Measurements from ENCODE around the gene C1orf52.

Gene C1orf52

DNA sequence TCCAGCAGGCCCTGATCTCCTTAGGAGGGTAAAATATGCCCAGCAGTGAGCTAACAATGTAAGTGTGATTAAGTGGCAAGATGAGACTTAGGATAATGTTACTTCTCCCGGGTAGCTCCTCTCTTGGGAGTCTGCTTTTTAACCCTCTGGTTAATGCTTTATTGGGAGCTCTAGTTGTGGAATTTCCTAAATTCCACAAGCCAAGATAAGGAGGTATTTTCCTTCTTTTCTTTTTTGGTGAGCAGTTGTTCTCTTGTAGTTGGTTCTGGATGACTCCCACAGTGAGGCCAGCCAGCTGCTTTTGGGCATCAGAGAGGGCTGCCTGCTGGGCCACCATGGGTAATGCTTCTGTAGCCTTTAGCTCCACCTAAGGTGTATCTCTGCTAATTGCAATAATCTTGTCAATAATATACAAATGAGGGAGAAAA, 19.3 kb downstream of the C1orf52 start:
- in situ Hi-C loops (cut with MboI; ENCODE audit: low sequenced_read_pairs), result no loop called here

GRCh38 chr1:85237613-85238012, 21.8 kb downstream of the C1orf52 start:
- in situ Hi-C loops (cut with MboI; ENCODE audit: low sequenced_read_pairs), result no loop called here

- in situ Hi-C loops (cut with MboI; ENCODE audit: low sequenced_read_pairs), result no loop called here
Measured at GRCh38 chr1:85230305-85230977, 29.0 kb downstream of the C1orf52 start.

- in situ Hi-C loops (cut with MboI; ENCODE audit: low sequenced_read_pairs), result no loop called here
Measured at GRCh38 chr1:85229574-85230097, 29.8 kb downstream of the C1orf52 start.

DNA sequence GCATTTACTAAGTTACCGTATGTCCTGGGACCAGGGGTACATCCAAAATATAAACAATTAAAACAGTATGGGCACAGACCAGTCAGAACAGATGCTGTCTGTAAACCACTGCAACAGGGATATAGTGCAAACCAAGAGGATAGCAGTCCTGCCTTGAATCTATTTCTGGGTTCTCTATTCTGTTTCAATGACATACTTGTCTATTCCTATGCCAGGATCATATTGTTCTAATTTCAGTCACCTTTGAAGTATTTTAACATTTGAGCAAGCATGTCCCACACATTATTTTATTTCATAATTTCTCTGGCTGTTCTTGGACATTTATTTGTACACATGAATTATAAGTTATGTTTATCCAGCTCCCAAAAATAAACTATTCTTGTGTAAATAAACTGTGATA, 30.5 kb downstream of the C1orf52 start:
- in situ Hi-C loops (cut with MboI; ENCODE audit: low sequenced_read_pairs), result no loop called here

- in situ Hi-C loops (cut with MboI; ENCODE audit: low sequenced_read_pairs), result no loop called here
Measured at GRCh38 chr1:85225624-85226380, 33.7 kb downstream of the C1orf52 start.

DNA sequence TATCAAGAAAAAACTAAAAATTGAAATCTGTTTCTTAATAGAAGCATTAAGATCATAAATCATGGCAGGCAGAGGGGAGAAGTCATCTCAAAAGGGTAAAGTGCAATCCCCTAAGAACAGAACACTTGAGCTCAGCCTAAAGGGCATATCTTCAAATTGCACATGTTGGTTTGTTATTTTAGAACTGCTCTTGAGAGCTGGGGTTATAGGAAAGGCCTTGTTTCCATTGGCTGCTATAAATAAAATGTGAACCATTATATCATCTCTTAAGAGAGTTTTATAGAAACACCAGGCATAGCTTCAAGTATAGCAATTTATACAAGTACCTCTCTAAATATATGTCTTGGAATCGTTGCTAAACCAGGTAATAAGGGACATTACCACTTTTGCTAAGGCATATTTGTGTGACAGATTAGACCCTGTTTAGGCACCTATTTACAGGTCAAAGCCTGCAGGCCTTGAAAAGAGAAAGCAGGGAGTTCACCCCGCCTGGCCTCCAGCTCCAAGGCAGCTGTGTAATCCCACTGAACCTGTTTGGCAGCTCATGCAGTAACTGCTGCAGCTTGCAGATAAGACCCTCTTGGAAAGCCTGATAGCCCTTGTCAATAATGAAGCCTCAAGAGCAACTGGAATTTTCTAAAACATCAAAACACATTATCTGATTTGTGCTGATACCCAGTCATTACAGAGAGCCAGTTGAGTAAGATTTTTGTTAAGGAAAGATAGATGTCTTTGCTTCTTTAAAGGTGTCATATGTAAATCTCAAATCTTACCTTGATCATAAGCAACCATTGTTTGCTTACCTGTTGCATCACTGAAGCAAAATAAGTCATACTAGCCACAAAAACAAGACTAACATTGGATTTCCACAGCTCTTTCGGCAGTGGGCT, 34.5 kb downstream of the C1orf52 start:
- in situ Hi-C loops (cut with MboI; ENCODE audit: low sequenced_read_pairs), result no loop called here

- in situ Hi-C loops (cut with MboI; ENCODE audit: low sequenced_read_pairs), result no loop called here
Measured at GRCh38 chr1:85224295-85224694, 35.2 kb downstream of the C1orf52 start.

DNA sequence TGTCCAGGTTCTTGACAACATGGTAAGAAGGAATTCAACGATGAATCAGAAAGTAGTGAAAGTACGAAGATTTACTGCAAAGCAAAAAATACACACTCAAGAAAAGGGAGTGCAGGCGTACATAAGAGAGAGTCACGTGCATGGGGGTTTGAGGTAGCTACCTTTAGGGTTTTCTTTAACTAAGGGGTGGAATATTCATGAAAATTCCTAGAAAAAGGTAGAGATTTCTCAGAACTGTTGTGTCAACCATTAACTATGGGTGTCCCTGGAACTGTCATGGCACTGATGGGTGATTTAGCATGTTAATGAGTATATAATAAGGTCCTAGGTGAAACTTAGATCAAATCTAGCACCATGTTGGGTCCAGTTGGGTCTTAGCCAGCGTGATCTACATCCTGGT, 36.1 kb downstream of the C1orf52 start:
- in situ Hi-C loops (cut with MboI; ENCODE audit: low sequenced_read_pairs), result no loop called here

GRCh38 chr1:85220756-85221201, 38.7 kb downstream of the C1orf52 start:
- in situ Hi-C loops (cut with MboI; ENCODE audit: low sequenced_read_pairs), result no loop called here

DNA sequence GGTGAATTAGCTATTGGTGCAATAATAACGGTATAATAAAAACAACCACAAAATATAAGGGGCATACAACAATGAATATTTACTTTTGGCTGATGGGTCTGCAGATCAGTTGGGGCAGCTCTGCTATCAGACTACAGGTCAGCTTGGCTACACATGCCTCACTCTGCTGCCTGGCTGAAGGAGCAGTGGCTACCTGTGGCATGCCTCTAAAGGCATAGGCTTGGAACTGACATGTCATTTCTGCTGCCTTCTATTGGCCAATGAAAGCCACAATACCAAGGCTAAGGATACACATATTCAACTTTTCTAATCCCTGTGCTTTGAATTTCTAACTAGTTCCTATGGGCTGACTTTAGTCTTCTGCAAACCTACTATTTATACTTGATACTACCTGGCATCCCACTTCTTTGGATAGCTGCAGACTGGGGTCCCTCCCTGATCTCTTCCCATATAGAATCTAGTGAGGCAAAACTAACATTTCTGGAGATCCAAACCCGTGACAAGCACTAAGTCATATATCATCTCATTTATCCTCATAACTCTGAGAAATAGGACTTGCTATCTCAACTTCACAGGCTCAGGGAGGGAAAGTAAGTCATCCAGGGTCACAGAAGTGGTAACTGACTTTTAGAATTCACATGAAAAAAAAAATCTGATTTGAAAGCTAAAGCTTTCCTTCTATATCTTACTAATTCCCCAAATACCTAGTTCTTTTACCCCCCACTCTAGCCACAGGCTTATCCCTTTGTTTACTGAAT, 39.4 kb downstream of the C1orf52 start:
- in situ Hi-C loops (cut with MboI; ENCODE audit: low sequenced_read_pairs), result no loop called here

GRCh38 chr1:85216697-85217096, 42.8 kb downstream of the C1orf52 start:
- in situ Hi-C loops (cut with MboI; ENCODE audit: low sequenced_read_pairs), result no loop called here

GRCh38 chr1:85214654-85215053, 44.8 kb downstream of the C1orf52 start:
- in situ Hi-C loops (cut with MboI; ENCODE audit: low sequenced_read_pairs), result no loop called here

DNA sequence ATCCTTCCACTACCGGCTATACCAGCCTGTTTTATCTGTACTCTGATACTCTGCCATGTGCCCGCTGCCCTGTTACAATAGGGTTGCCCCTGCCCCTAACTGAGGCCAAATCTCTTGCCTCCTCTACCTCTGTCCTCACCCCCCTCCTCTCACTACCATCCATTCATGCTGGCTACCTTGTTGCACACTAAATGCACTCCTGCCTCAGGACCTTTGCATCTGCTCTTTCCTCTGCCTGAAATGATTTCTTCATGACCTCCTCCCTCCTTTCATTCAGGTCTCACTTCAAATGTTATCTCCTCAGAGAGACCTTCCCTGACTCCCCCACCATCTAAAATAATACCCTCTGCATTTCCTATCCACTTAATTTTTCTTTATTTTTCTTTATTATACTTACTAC, 51.0 kb downstream of the C1orf52 start:
- in situ Hi-C loops (cut with MboI; ENCODE audit: low sequenced_read_pairs), result no loop called here

DNA sequence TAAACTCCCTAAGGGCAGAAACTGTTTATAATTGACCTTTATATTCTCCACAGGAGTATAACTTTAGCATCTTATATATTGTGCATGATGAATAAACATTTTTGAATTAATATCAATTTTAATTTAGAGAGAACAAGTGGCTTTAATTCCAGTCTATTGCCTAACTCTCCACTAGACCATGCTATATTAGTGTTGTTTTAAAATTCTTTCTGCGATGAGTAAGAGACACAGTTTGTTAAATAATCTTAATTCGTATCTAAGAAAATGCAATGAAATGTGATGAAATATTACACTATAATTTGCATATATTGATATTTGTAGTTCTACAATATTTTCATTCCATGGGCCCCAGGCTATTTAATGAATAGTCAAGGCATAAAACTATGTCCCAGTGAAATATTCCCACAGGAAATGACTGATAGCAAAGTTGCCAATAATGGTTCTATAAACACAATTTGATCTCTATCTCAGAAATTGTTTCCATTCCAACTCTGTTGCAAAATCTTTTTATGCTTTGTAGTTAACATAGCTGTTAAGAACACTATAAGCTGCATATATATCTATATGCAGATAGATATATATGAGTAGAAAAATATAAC, 55.8 kb downstream of the C1orf52 start:
- in situ Hi-C loops (cut with MboI; ENCODE audit: low sequenced_read_pairs), result no loop called here

GRCh38 chr1:85202864-85203255, 56.6 kb downstream of the C1orf52 start:
- in situ Hi-C loops (cut with MboI; ENCODE audit: low sequenced_read_pairs), result no loop called here

- in situ Hi-C loops (cut with MboI; ENCODE audit: low sequenced_read_pairs), result no loop called here
Measured at GRCh38 chr1:85202092-85202863, 57.2 kb downstream of the C1orf52 start.

DNA sequence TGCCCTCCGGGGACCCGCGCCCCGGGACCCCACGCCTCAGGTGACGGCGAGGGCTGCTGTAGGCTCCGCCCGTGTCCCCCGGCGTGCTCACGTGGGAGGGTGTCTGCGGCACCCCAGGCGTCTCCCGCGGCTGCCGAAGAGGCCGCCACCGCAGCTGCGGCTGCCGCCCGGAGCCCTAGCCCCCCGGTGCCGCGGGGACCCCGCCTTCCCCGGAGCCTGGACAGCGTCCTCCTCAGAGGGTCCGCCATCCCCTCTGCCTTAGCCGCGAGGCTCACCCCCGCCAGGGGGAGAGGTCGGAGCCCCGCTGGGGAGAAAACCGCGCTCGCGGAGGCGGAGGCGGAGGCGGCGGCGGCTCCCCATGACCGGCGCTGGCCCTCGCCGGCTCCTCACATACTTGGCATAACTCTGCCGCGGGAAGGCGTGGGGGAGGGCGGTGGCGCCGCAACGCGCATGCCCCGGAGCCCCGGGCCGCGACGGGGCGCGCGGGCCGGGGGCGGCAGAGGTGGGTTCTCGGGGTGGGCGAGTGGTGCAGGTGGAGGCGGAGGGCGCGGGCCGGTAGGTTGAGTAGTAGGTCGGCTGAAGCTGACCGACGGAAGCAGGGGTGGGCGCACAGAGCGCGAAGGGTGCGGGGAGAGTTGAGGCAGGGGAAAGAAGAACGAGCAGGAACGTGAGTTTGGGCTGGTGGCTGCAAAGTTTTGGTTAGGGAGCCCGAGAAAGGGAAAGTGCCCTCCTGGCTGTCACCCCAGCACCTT, 57.9 kb downstream of the C1orf52 start:
- in situ Hi-C loops (cut with MboI; ENCODE audit: low sequenced_read_pairs), result no loop called here

All from HL-60/S4 treated with retinoic acid at 250 ng/mL for 4 days and 3 days (cell line).